NCI-H526 treated with DMSO at 0.1 percent for 48 hours (cell line): ENCODE data around the gene GOLGA3.

Source experiments
- DNase-seq: peaks from one replicate; lab custom pipeline; 2025; lab: John Stamatoyannopoulos, UW

Gene GOLGA3

DNA sequence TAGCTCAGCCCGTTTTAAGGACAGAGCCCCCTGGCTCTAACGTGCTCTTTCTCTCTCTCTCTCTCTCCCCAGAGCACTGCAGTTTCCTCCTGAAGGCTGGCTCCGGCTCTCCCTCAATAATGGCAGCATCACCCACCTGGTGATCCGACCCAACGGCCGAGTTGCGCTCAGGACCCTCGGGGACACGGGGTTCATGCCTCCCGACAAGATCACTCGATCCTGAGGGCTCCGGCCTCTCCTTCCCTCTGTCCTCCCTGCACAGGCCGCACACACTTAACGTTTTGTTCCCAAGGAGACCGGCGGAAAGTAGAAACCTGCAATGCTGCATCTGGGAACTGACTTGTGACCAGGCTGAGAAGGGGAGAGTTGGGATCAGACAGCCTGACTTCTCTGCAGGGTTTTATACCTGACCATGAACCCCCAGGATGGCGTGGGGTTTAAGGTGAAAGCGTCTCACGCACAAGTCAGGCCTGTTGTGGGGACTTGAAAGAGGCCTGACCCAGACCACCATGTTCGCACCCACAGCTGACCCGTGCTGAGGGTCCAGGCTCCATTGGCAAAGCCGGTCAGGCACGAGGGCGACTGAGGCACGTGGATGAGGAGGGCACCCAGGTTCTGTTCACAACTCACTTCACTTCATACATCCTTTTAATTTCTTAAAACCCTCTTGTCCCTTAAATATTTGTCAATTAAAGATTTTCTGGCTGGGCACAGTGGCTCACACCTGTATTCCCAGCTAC is 107.9 kb downstream of the GOLGA3 start:
- no peak for DNase-seq

DNA sequence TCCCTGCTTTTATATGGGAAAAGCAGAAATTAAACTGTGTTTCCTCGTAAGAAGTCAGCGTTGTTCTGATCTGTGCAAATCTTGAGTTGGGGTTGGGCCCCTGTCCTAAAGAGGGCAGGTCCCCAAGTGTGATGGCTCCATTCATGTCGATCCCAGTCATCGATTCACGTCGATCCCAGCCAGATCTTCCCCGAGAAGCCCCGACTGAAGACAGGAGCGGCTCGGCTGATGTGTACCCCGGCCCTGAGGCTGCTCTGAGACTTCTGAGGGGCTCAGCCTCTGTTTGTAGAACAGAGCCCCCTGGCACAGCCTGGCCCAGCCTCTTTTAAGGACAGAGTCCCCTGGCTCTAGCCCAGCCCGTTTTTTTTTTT is 108.7 kb downstream of the GOLGA3 start:
- DNase-seq = no peak

DNA sequence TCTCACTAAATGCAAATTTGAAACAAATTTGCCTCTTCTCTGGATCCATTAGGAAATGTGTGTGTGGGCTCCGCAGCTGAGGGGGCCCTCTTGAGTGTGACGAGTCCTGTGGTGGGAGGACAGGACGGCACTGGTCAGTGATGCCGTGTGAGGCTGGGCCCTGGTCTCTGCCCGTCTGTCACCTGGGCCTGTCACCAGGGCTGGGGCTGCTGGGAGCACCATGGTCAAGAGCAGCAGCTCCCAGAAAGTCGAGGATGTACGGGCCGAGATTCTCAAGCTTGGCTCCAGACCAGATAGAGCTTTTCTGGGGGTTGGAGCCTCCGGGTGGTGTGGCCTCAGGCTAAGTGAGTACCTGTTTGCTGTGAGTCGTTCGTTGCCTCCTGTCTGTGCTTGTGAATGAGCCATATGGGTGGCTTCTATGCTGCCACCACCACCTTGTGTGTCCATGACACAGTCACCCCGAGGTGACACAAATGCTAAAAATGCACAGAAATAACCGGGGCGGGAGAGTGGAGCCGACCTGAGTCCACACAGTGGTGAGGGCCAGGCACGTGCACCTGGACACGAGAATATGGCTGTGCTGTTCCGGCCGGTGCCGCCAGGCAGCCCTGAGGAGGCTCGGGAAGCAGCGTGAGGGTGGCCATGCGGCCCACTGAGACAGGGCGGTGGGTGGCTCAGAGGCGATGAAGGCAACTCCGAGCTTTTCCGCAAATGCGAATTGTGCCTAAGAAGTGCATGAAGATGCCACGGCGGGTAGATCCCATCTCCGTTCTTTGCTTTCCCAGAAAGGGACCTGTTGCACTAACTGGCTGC is 109.3 kb downstream of the GOLGA3 start:
- peak; percentile 67 for DNase-seq
